Measurements from ENCODE around the gene PEX16.

DNA sequence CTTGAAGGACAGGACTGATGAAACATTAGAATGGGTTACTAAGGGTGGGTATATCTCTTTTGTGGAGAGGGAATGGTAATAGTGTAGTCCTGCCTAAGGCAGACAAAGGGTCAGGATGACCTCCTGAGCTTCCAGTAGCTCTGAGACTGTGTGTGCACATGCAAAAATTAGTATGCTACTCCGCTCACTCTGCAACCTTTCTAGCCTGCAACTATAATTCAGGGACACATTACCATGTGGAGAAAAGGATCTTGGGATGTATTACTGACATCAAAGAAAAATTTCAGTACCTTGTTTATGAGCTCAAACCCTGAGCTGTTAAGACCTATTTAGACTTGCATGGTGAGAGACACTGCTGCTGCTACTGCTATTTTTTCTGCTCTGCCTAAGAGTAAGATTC is 30.2 kb upstream of the PEX16 start:
- TF ChIP-seq BRD4 (IDR thresholded peaks at IDR 0.05) (no peak), SMC3 (conservative IDR thresholded peaks at IDR 0.05; ENCODE audit: insufficient read depth, low read depth, low read length) (no peak), ZSCAN29 (IDR thresholded peaks at IDR 0.05) (no peak)

All from K562 (cell line).